ENCODE results near the gene USP34. TPM values are rescaled to one million over a fixed set of nuclear protein-coding genes. Genes with fewer than 3 reads are reported as not detected.
"Not testable (repeated sequence)": the region's sequence is repeated elsewhere in the genome, so short reads cannot be mapped to it uniquely, and the experiment has no call there.

Gene USP34
- polyA plus RNA-seq, 5 donors = 130 to 180 (median 157) TPM

GRCh38 chr2:61463769-61464475 is 7.0 kb downstream of the USP34 start:
- no peak for DNase-seq

GRCh38 chr2:61461404-61461803 is 9.5 kb downstream of the USP34 start:
- DNase-seq = no peak

- no peak for DNase-seq
Measured at GRCh38 chr2:61460163-61460562, 10.7 kb downstream of the USP34 start.

- DNase-seq = no peak
Measured at GRCh38 chr2:61456746-61457420, 14.0 kb downstream of the USP34 start.

GRCh38 chr2:61456070-61456745 is 14.7 kb downstream of the USP34 start:
- DNase-seq = no peak

- DNase-seq = not testable (repeated sequence)
Measured at GRCh38 chr2:61454972-61455371, 15.9 kb downstream of the USP34 start.

- DNase-seq = no peak
Measured at GRCh38 chr2:61454383-61454782, 16.5 kb downstream of the USP34 start.

- no peak for DNase-seq
Measured at GRCh38 chr2:61452392-61452791, 18.5 kb downstream of the USP34 start.

GRCh38 chr2:61451178-61451577 is 19.7 kb downstream of the USP34 start:
- no peak for DNase-seq

- DNase-seq = no peak
Measured at GRCh38 chr2:61450144-61450543, 20.7 kb downstream of the USP34 start.

GRCh38 chr2:61448229-61448628 is 22.7 kb downstream of the USP34 start:
- no peak for DNase-seq

- not testable (repeated sequence) for DNase-seq
Measured at GRCh38 chr2:61446971-61447370, 23.9 kb downstream of the USP34 start.

GRCh38 chr2:61443342-61444041 is 27.4 kb downstream of the USP34 start:
- no peak for DNase-seq

GRCh38 chr2:61439241-61440002 is 31.5 kb downstream of the USP34 start:
- DNase-seq = no peak

GRCh38 chr2:61438670-61439069 is 32.2 kb downstream of the USP34 start:
- no peak for DNase-seq

- DNase-seq = no peak
Measured at GRCh38 chr2:61437170-61437569, 33.7 kb downstream of the USP34 start.

- no peak for DNase-seq
Measured at GRCh38 chr2:61436092-61436491, 34.8 kb downstream of the USP34 start.

- DNase-seq = no peak
Measured at GRCh38 chr2:61435291-61435690, 35.6 kb downstream of the USP34 start.

- DNase-seq = no peak
Measured at GRCh38 chr2:61434314-61434713, 36.6 kb downstream of the USP34 start.

- DNase-seq = no peak
Measured at GRCh38 chr2:61433606-61434005, 37.3 kb downstream of the USP34 start.

GRCh38 chr2:61432990-61433389 is 37.9 kb downstream of the USP34 start:
- DNase-seq = no peak

GRCh38 chr2:61431345-61431744 is 39.5 kb downstream of the USP34 start:
- DNase-seq = no peak

All from right lung (tissue), 5 donors.